Measurements from ENCODE around the gene CGB1. TPM values are rescaled to one million over a fixed set of nuclear protein-coding genes. Genes with fewer than 3 reads are reported as not detected.
A peak's percentile ranks its signal among the peaks of the same experiment; 100 is the strongest.
"Not testable (repeated sequence)": the region's sequence is repeated elsewhere in the genome, so short reads cannot be mapped to it uniquely, and the experiment has no call there.

Gene CGB1
- total RNA-seq, 1 donor from 2014 or later = not detected

GRCh38 chr19:49059053-49059452, 22.4 kb upstream of the CGB1 start:
- DNase-seq (ENCODE audit: low spot score) = no peak
- ATAC-seq = no peak

- no peak for ATAC-seq
- DNase-seq (ENCODE audit: low spot score) = no peak
These were observed 21.9 kb upstream of the CGB1 start for GRCh38 chr19:49058562-49058961.

- DNase-seq (ENCODE audit: low spot score) = peak; percentile 70
- peak; percentile 76 for ATAC-seq
These were observed 21.0 kb upstream of the CGB1 start, which contains the start of gene CGB7 for GRCh38 chr19:49057636-49058234. Gene CGB7 (minus strand): TSS chr19:49057749. CDS start chr19:49055375, 2,374 bp downstream.

GRCh38 chr19:49056902-49057596, 20.4 kb upstream of the CGB1 start:
- not testable (repeated sequence) for DNase-seq (ENCODE audit: low spot score)

DNA sequence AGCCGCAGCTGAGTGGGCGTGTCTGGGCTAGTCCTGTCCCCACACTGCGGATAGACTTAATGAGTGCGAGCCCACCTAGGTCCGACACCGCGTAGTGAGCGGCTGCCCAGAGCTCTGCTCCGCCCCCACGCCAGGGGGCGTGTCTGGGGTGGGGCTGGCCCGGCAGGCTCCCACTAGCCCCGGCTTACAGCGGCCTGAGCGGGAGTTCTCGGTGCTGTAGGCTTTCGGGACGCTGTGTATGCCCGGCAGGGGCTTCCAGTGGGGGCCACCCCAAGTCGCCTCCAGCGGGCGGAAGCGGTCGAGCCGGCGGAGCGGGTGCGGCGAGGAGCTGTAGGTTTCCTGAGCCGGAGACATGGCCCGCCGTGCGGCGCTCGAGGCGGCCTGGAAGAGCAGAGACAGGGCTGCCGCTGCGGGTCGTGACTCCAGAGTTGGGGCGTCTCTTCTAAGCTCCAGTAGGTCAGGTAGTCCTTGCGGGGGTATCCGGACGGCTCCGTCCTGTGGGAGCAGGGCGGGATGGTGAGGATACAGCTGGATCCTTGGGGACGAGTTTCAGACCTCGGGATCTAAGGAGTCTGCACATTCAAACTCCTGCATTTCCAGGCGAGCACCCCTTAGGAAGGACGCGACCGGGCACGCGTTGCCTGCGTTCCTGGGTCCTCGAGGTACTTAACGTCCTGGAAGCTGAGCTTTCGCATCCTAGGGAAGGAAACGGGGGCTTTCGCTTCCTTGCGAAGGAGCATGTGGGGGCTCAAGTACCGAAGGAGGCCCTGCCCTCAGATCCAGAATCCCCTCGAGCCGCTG, 19.6 kb upstream of the CGB1 start:
- DNase-seq (ENCODE audit: low spot score) = peak; percentile 64
- ATAC-seq = peak; percentile 90

More at GRCh38 chr19:49056902-49057596, 20.4 kb upstream of the CGB1 start:
- ATAC-seq = peak; percentile 9

- not testable (repeated sequence) for ATAC-seq
These were observed 13.8 kb upstream of the CGB1 start for GRCh38 chr19:49050376-49051033.

DNA sequence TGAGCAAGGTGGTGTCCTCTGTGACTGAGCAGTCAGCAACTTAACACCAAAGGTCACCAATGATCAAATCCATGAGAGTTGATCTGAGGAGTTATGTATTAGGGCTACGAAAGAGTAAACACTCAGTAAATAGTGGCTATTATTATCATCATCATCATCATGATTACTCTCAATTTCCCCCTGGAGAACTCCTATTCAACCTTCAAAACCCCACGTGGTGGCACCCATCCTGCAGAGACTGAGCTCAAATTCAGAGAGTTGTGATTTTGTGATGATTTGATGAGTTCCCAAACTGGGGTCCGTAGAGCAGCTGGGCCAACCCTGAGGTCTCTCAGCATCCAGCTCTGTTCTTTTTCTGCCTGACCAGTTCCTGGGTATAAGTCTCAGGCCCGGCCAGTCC, 13.1 kb upstream of the CGB1 start:
- not testable (repeated sequence) for DNase-seq (ENCODE audit: low spot score)

More at GRCh38 chr19:49050376-49051033, 13.8 kb upstream of the CGB1 start:
- DNase-seq (ENCODE audit: low spot score) = not testable (repeated sequence)

DNA sequence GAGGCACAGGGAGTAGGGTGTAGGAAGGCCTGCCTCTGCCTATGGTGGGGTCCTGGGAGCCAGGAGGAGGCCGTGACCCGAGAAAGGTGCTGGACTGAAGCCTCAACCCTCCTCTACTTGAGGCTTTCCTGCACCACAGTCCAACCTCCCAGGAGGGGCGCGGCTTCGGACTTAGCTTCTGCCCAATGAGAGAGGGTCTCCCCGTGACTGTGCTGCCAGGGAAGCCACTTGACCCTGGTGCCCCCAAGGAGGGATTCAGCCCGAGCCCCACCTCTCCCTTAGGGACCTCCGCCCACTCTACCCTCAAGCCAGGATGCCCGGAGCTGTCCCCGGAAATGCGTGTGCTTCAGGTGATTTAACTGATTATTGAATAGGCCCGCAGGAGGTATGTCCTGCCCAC, 12.3 kb upstream of the CGB1 start, which contains the start of gene CGB8:
TSS of gene CGB8 (minus strand) at position 101 of the 400 bp plus-strand sequence. CDS start 372 bp downstream, outside the sequence.
- DNase-seq (ENCODE audit: low spot score); ATAC-seq: not testable (repeated sequence)

More for the DNA sequence above, 13.1 kb upstream of the CGB1 start:
- not testable (repeated sequence) for ATAC-seq

- not testable (repeated sequence) for ATAC-seq; DNase-seq (ENCODE audit: low spot score)
These were observed 6.9 kb upstream of the CGB1 start, which contains the start of gene CGB5 for GRCh38 chr19:49043548-49043947. Gene CGB5 (plus strand): TSS chr19:49043848. CDS start chr19:49044210, 362 bp downstream.

- DNase-seq (ENCODE audit: low spot score); ATAC-seq: not testable (repeated sequence)
These were observed 6.0 kb upstream of the CGB1 start for GRCh38 chr19:49042666-49043065.

- ATAC-seq (no peak), DNase-seq (ENCODE audit: low spot score) (no peak)
These were observed 5.5 kb upstream of the CGB1 start for GRCh38 chr19:49042177-49042576.

DNA sequence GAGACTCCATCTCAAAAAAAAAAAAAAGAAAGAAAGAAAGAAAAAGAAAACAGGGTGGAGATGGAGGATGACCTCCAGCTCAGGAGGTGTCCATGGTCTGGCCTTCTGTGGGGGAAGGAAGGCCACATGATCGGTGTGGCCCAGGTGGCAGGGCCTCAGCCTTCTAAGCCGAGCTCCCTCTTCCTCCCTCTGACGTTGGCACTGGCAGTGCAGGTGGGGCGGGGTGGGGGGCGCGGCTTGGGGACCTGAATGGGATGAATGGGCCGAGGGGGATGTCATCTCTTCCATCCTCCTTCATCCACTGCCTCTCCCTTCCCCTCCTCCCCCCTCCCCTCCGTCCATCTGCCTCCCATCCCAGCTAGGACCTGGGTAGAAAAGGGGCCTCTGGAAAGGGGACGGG, 3.0 kb upstream of the CGB1 start:
- not testable (repeated sequence) for DNase-seq (ENCODE audit: low spot score); ATAC-seq

- not testable (repeated sequence) for ATAC-seq
These were observed 2.0 kb upstream of the CGB1 start for GRCh38 chr19:49038557-49039276.

DNA sequence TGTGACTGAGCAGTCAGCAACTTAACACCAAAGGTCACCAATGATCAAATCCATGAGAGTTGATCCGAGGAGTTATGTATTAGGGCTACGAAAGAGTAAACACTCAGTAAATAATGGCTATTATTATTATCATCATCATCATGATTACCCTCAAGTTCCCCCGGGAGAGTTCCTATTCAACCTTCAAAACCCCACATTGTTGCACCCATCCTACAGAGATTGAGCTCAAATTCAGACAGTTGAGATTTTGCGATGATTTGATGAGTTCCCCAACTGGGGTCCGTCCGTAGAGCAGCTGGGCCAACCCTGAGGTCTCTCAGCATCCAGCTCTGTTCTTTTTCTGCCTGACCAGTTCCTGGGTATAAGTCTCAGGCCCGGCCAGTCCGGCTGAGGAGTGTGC, 1.4 kb upstream of the CGB1 start:
- not testable (repeated sequence) for ATAC-seq; DNase-seq (ENCODE audit: low spot score)

More at GRCh38 chr19:49038557-49039276, 2.0 kb upstream of the CGB1 start:
- not testable (repeated sequence) for DNase-seq (ENCODE audit: low spot score)

GRCh38 chr19:49031642-49032301, 4.9 kb downstream of the CGB1 start, which contains the start of gene CGB2:
Gene CGB2 (plus strand): TSS chr19:49031890. CDS start chr19:49032096, 206 bp downstream.
- DNase-seq (ENCODE audit: low spot score); ATAC-seq: not testable (repeated sequence)

DNA sequence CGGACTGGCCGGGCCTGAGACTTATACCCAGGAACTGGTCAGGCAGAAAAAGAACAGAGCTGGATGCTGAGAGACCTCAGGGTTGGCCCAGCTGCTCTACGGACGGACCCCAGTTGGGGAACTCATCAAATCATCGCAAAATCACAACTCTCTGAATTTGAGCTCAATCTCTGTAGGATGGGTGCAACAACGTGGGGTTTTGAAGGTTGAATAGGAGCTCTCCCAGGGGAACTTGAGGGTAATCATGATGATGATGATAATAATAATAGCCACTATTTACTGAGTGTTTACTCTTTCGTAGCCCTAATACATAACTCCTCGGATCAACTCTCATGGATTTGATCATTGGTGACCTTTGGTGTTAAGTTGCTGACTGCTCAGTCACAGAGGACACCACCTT, 6.4 kb downstream of the CGB1 start:
- not testable (repeated sequence) for ATAC-seq; DNase-seq (ENCODE audit: low spot score)

DNA sequence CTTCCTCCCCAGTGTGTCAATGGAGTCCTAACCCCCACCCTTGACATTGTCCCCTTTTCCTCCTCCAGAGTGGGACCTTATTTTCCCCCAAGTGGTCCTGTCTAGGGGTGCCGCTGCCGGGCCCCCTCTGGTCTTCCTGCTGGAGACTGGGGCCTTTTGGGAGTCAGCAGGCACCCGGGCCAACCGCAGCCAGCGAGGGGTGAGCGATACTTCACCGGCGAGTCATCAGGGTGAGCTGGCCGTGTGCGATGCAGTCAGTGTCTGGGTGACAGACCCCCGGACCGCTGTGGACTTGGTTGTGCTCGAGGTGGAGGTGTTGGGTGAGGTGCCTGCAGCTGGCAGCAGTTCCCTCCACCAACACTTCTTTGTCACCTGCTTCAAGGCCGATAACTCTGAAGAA, 6.9 kb downstream of the CGB1 start:
- DNase-seq (ENCODE audit: low spot score); ATAC-seq: not testable (repeated sequence)

DNA sequence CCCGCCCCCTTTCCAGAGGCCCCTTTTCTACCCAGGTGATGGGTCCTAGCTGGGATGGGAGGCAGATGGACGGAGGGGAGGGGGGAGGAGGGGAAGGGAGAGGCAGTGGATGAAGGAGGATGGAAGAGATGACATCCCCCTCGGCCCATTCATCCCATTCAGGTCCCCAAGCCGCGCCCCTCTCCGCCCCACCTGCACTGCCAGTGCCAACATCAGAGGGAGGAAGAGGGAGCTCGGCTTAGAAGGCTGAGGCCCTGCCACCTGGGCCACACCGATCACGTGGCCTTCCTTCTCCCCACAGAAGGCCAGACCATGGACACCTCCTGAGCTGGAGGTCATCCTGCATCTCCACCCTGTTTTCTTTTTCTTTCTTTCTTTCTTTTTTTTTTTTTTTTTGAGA, 8.0 kb downstream of the CGB1 start:
- ATAC-seq; DNase-seq (ENCODE audit: low spot score): not testable (repeated sequence)

DNA sequence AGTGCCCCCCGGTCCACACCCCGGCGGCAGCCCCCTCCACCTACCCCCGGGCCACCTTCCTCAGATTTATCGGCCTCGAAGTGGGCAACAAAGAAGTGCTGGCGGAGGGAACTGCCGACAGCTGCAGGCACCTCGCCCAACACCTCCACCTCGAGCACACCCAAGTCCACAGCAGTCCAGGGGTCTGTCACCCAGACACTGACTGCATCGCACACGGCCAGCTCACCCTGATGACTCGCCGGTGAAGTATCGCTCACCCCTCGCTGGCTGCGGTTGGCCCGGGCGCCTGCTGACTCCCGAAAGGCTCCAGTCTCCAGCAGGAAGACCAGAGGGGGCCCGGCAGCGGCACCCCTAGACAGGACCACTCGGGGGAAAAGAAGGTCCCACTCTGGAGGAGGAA, 11.1 kb downstream of the CGB1 start:
- DNase-seq (ENCODE audit: low spot score); ATAC-seq: not testable (repeated sequence)

All from left lobe of liver (tissue), 2 donors.